K562 (cell line): ENCODE measurements around the gene DDX50. TPM values are rescaled to one million over a fixed set of nuclear protein-coding genes. Genes with fewer than 3 reads are reported as not detected.
A peak's percentile ranks its signal among the peaks of the same experiment; 100 is the strongest.

Experiments used
- ARID1B ChIP-seq: fragments of 450-650 bp; IDR thresholded peaks from 2 replicates; pipeline ENCODE4 v1.6.1; 2016; ENCODE audit warnings: antibody characterized with exemption, mild to moderate bottlenecking, inconsistent platforms
- BRD4 ChIP-seq: fragments of 200-600 bp; sonication (generic); IDR thresholded peaks from 2 replicates; pipeline ENCODE4 v1.6.1; 2017; ENCODE audit warnings: inconsistent platforms
- BRF1 ChIP-seq: IDR thresholded peaks from 3 replicates; pipeline ENCODE4 v1.6.1; 2011; ENCODE audit warnings: borderline replicate concordance, mild to moderate bottlenecking; ENCODE audit not compliant: insufficient read length; ENCODE audit errors: extremely low read depth
- CBFA2T2 ChIP-seq: fragments of 450-650 bp; conservative IDR thresholded peaks from 2 replicates; pipeline ENCODE4 v1.6.1; 2017; ENCODE audit warnings: mild to moderate bottlenecking
- GTF2A2 ChIP-seq: IDR thresholded peaks from 2 replicates; pipeline ENCODE4 v1.6.1; 2016; ENCODE audit warnings: mild to moderate bottlenecking, missing genetic modification characterization, missing compliant biosample characterization
- HNRNPL ChIP-seq: fragments of 200-400 bp; formaldehyde crosslinking; IDR thresholded peaks from 2 replicates; pipeline ENCODE4 v1.6.1; 2017; ENCODE audit warnings: low read depth, mild to moderate bottlenecking, low read length
- HOXB6 ChIP-seq: fragments of 250-450 bp; sonication (Bioruptor Pico); IDR thresholded peaks from 2 replicates; pipeline ENCODE4 v1.5.1; 2022; ENCODE audit warnings: mild to moderate bottlenecking, borderline replicate concordance
- JUNB ChIP-seq: fragments of 450-650 bp; formaldehyde crosslinking; conservative IDR thresholded peaks from 2 replicates; pipeline ENCODE4 v1.4.0; 2020; ENCODE audit warnings: mild to moderate bottlenecking
- PYGO2 ChIP-seq: fragments of 450-650 bp; IDR thresholded peaks from 2 replicates; pipeline ENCODE4 v1.6.1; 2016; ENCODE audit warnings: mild to moderate bottlenecking, missing genetic modification characterization, moderate library complexity, missing compliant biosample characterization
- ZBTB1 ChIP-seq: sonication (generic); formaldehyde crosslinking; IDR thresholded peaks from 2 replicates; pipeline ENCODE4 v1.8.1; 2023; ENCODE audit warnings: missing genetic modification reagents, low read depth, mild to moderate bottlenecking, borderline replicate concordance
- ZNF239 ChIP-seq: fragments of 250-450 bp; sonication (Bioruptor Pico); IDR thresholded peaks from 2 replicates; pipeline ENCODE4 v1.4.0; 2020; ENCODE audit warnings: mild to moderate bottlenecking
- ZNF324 ChIP-seq: fragments of 250-450 bp; sonication (Bioruptor Pico); IDR thresholded peaks from 2 replicates; pipeline ENCODE4 v1.4.0; 2020; ENCODE audit warnings: mild to moderate bottlenecking
- ZNF75A ChIP-seq: fragments of 450-650 bp; formaldehyde crosslinking; IDR thresholded peaks from 2 replicates; pipeline ENCODE4 v1.4.0; 2020; ENCODE audit warnings: mild to moderate bottlenecking
- polyA plus RNA-seq, 8 experiments: library from polyadenylated mRNA; depleted of rRNA in 4 of 8; stranded (reverse) in 5 of 8; unstranded in 3 of 8; fragments of >200 nt; fragmentation: Nextera tagmentation in 2 of 8; fragmentation: Illumina TruSeq in 1 of 8; extraction: Ambion mirVana in 2 of 8; extraction: Trizol in 1 of 8; gene quantifications; 2 replicates each; pipeline versions ENCODE4 v1.2.1 to v1.2.3, GENCODE V29; 2011 to 2014; ENCODE audit warnings: inconsistent platforms in 1 of 8, missing spikeins in 1 of 8
- total RNA-seq, 7 experiments: library from RNA; depleted of rRNA in 6 of 7; stranded (reverse); fragments of >200 nt in 6 of 7; fragmentation: Illumina TruSeq in 2 of 7; extraction: Trizol in 2 of 7; gene quantifications; 2 replicates each; pipeline versions ENCODE4 v1.2.1 to v1.2.3, GENCODE V29; 2011 to 2021; ENCODE audit warnings: low replicate concordance in 1 of 7
- TF ChIP-seq, protein P1 (sequence below): sonication (generic); formaldehyde crosslinking; IDR thresholded peaks from 2 replicates; pipeline ENCODE4 v1.8.1; 2023; ENCODE audit warnings: mild to moderate bottlenecking, missing genetic modification reagents
- TF ChIP-seq, protein P2 (sequence below): fragments of 200-800 bp; sonication (Bioruptor generic); IDR thresholded peaks from 2 replicates; pipeline ENCODE4 v1.6.1; 2016; ENCODE audit warnings: missing genetic modification characterization, missing compliant biosample characterization
- TF ChIP-seq, protein P3 (sequence below): fragments of 450-650 bp; formaldehyde crosslinking; IDR thresholded peaks from 2 replicates; pipeline ENCODE4 v1.4.0; 2020; ENCODE audit warnings: mild to moderate bottlenecking, moderate library complexity

DDX50 gene
- total and polyA plus RNA-seq, 9 of the 15 experiments (the other 6 are each of a cell fraction or from before 2014, with no cell fraction given) = 36.7 to 86.8 (median 57.4) TPM

DNA sequence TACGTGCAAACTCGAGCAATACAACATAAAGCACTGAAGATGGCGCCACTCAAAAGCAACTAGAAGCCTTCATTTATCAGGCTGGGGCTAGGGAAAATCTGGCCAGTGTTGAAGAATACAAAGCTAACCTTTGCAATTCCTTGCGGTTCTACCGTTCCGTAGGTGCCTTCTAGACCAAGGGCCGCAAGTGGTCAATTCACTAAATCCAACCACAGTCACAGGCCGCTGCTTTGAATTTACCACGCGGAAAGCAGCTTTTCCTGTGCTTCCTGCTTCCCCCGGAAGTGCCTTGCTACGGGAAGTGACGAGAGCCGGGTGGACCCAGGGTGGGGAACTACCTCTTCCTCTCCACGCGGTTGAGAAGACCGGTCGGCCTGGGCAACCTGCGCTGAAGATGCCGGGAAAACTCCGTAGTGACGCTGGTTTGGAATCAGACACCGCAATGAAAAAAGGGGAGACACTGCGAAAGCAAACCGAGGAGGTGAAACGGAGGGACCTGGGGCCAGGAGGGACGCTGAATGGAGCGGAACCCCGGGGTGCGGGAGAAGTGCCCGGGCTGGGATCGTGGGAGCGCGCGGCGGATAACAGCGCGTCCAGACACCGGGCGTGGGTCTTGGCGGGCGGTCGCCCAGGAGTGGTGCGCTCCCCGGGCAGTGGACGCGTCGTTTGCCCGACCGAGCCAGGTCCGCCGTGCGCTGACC is 54.9 kb downstream of the DDX50 start, which contains the start of gene DDX21 (continued):
- TF ChIP-seq, protein P1, sequence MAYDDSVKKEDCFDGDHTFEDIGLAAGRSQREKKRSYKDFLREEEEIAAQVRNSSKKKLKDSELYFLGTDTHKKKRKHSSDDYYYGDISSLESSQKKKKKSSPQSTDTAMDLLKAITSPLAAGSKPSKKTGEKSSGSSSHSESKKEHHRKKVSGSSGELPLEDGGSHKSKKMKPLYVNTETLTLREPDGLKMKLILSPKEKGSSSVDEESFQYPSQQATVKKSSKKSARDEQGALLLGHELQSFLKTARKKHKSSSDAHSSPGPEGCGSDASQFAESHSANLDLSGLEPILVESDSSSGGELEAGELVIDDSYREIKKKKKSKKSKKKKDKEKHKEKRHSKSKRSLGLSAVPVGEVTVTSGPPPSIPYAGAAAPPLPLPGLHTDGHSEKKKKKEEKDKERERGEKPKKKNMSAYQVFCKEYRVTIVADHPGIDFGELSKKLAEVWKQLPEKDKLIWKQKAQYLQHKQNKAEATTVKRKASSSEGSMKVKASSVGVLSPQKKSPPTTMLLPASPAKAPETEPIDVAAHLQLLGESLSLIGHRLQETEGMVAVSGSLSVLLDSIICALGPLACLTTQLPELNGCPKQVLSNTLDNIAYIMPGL (CRISPR knock-in tag) = peak; percentile 46
- peak; percentile 57; the same call in 1 of the 2 replicates for TF ChIP-seq HNRNPL
- no peak for TF ChIP-seq BRF1
- TF ChIP-seq ZNF75A (CRISPR knock-in tag) = no peak
- TF ChIP-seq PYGO2 (tag) = no peak
- peak; percentile 60 for TF ChIP-seq BRD4
- no peak for TF ChIP-seq ZNF239 (CRISPR knock-in tag)
- TF ChIP-seq, protein P2, sequence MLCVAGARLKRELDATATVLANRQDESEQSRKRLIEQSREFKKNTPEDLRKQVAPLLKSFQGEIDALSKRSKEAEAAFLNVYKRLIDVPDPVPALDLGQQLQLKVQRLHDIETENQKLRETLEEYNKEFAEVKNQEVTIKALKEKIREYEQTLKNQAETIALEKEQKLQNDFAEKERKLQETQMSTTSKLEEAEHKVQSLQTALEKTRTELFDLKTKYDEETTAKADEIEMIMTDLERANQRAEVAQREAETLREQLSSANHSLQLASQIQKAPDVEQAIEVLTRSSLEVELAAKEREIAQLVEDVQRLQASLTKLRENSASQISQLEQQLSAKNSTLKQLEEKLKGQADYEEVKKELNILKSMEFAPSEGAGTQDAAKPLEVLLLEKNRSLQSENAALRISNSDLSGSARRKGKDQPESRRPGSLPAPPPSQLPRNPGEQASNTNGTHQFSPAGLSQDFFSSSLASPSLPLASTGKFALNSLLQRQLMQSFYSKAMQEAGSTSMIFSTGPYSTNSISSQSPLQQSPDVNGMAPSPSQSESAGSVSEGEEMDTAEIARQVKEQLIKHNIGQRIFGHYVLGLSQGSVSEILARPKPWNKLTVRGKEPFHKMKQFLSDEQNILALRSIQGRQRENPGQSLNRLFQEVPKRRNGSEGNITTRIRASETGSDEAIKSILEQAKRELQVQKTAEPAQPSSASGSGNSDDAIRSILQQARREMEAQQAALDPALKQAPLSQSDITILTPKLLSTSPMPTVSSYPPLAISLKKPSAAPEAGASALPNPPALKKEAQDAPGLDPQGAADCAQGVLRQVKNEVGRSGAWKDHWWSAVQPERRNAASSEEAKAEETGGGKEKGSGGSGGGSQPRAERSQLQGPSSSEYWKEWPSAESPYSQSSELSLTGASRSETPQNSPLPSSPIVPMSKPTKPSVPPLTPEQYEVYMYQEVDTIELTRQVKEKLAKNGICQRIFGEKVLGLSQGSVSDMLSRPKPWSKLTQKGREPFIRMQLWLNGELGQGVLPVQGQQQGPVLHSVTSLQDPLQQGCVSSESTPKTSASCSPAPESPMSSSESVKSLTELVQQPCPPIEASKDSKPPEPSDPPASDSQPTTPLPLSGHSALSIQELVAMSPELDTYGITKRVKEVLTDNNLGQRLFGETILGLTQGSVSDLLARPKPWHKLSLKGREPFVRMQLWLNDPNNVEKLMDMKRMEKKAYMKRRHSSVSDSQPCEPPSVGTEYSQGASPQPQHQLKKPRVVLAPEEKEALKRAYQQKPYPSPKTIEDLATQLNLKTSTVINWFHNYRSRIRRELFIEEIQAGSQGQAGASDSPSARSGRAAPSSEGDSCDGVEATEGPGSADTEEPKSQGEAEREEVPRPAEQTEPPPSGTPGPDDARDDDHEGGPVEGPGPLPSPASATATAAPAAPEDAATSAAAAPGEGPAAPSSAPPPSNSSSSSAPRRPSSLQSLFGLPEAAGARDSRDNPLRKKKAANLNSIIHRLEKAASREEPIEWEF (CRISPR knock-in tag) = no peak
- no peak for TF ChIP-seq ZNF324
- no peak for TF ChIP-seq CBFA2T2
- TF ChIP-seq, protein P3, sequence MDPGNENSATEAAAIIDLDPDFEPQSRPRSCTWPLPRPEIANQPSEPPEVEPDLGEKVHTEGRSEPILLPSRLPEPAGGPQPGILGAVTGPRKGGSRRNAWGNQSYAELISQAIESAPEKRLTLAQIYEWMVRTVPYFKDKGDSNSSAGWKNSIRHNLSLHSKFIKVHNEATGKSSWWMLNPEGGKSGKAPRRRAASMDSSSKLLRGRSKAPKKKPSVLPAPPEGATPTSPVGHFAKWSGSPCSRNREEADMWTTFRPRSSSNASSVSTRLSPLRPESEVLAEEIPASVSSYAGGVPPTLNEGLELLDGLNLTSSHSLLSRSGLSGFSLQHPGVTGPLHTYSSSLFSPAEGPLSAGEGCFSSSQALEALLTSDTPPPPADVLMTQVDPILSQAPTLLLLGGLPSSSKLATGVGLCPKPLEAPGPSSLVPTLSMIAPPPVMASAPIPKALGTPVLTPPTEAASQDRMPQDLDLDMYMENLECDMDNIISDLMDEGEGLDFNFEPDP = no peak
- peak; percentile 54; the same call in 1 of the 2 replicates for TF ChIP-seq ARID1B
- peak; percentile 52; the same call in 1 of the 2 replicates for TF ChIP-seq GTF2A2 (tag)
- no peak for TF ChIP-seq JUNB (CRISPR knock-in tag)
- no peak for TF ChIP-seq HOXB6 (CRISPR knock-in tag)
- TF ChIP-seq ZBTB1 (CRISPR knock-in tag) = peak; percentile 15; the same call in 1 of the 2 replicates
